ENCODE data around the gene NUP210L. TPM values are rescaled to one million over a fixed set of nuclear protein-coding genes. Genes with fewer than 3 reads are reported as not detected.
A peak's percentile ranks its signal among the peaks of the same experiment; 100 is the strongest.

The NUP210L gene
- total RNA-seq, 6 experiments from 2014 or later: not detected

- no peak for TF ChIP-seq CTCF (IDR thresholded peaks at IDR 0.05)
- DNase-seq: no peak
These were observed 200.0 kb downstream of the NUP210L start for GRCh38 chr1:153954826-153955225.

GRCh38 chr1:153953859-153954365 lies 201.0 kb downstream of the NUP210L start:
- Mint-ChIP-seq H3K4me1 (ENCODE audit: low read depth) (peaks cover 31% of the 10 kb centered on the region), H3K27ac (peak overlapping the region; percentile 4; the same call in 1 of the 2 replicates), H3K9me3 (no peaks in the 10 kb centered on the region), H3K27me3 (ENCODE audit: insufficient read depth) (peaks cover 4% of the 10 kb centered on the region), H3K36me3 (ENCODE audit: low read depth) (peaks cover 12% of the 10 kb centered on the region; the same call in 1 of the 2 replicates), H3K4me3 (no peak overlapping the region)
- DNase-seq: no peak
- TF ChIP-seq CTCF (IDR thresholded peaks at IDR 0.05): no peak

More at GRCh38 chr1:153954826-153955225, 200.0 kb downstream of the NUP210L start:
- Mint-ChIP-seq H3K9me3 (no peaks in the 10 kb centered on the region), H3K27me3 (ENCODE audit: insufficient read depth) (peaks cover 4% of the 10 kb centered on the region), H3K27ac (no peak overlapping the region), H3K36me3 (ENCODE audit: low read depth) (peaks cover 12% of the 10 kb centered on the region; the same call in 1 of the 2 replicates), H3K4me3 (no peak overlapping the region), H3K4me1 (ENCODE audit: low read depth) (peaks cover 40% of the 10 kb centered on the region)

GRCh38 chr1:153951801-153952200 lies 203.1 kb downstream of the NUP210L start:
- TF ChIP-seq CTCF (IDR thresholded peaks at IDR 0.05): no peak
- peaks cover 12% of the 10 kb centered on the region; the same call in 1 of the 2 replicates for H3K36me3 Mint-ChIP-seq (ENCODE audit: low read depth)
- H3K4me3 Mint-ChIP-seq: no peak overlapping the region
- H3K9me3 Mint-ChIP-seq: no peaks in the 10 kb centered on the region
- DNase-seq: no peak
- peaks cover 23% of the 10 kb centered on the region for H3K4me1 Mint-ChIP-seq (ENCODE audit: low read depth)
- H3K27me3 Mint-ChIP-seq (ENCODE audit: insufficient read depth): peaks cover 2% of the 10 kb centered on the region; the same call in 1 of the 2 replicates
- no peak overlapping the region; the same call in 1 of the 2 replicates for H3K27ac Mint-ChIP-seq

- TF ChIP-seq CTCF (IDR thresholded peaks at IDR 0.05): no peak
- H3K4me3 Mint-ChIP-seq: no peak overlapping the region
- no peak overlapping the region for H3K27ac Mint-ChIP-seq
- H3K36me3 Mint-ChIP-seq (ENCODE audit: low read depth): peaks cover 12% of the 10 kb centered on the region; the same call in 1 of the 2 replicates
- peaks cover 19% of the 10 kb centered on the region for H3K4me1 Mint-ChIP-seq (ENCODE audit: low read depth)
- no peaks in the 10 kb centered on the region for H3K9me3 Mint-ChIP-seq
- no peak for DNase-seq
- H3K27me3 Mint-ChIP-seq (ENCODE audit: insufficient read depth): peaks cover 2% of the 10 kb centered on the region; the same call in 1 of the 2 replicates
These were observed 203.7 kb downstream of the NUP210L start for GRCh38 chr1:153951183-153951582.

GRCh38 chr1:153946622-153947241 lies 208.1 kb downstream of the NUP210L start, which contains the start of gene DENND4B:
TSS of gene DENND4B (minus strand) at chr1:153946718. CDS start at chr1:153944374, 2,344 bp downstream.
- Mint-ChIP-seq H3K36me3 (ENCODE audit: low read depth) (peaks cover 12% of the 10 kb centered on the region; the same call in 1 of the 2 replicates), H3K27me3 (ENCODE audit: insufficient read depth) (peaks cover 2% of the 10 kb centered on the region), H3K9me3 (no peaks in the 10 kb centered on the region), H3K27ac (peak within 1 kb of the TSS; percentile 81), H3K4me1 (ENCODE audit: low read depth) (peaks cover 21% of the 10 kb centered on the region), H3K4me3 (peak within 1 kb of the TSS; percentile 90)
- peak; percentile 97 for TF ChIP-seq CTCF (IDR thresholded peaks at IDR 0.05)
- DNase-seq: peak; percentile 54

Measured in HFFc6 (cell line).